Immature natural killer cell (primary cell): ENCODE results near the gene HINT3. TPM values are rescaled to one million over a fixed set of nuclear protein-coding genes. Genes with fewer than 3 reads are reported as not detected.
"Not testable (repeated sequence)": the region's sequence is repeated elsewhere in the genome, so short reads cannot be mapped to it uniquely, and the experiment has no call there.

ENCODE experiments used
- DNase-seq, 3 donors: peaks; one replicate each; pipeline ENCODE4 v3.0.0; 2022; ENCODE audit warnings: mixed read lengths in 1 of 3
- H3K27ac Mint-ChIP-seq, 6 donors: one replicate each; pipeline ENCODE4 v1.8.0; 2020; ENCODE audit warnings: mixed read lengths in 6 of 6, mild to moderate bottlenecking in 5 of 6, inconsistent platforms in 4 of 6, moderate library complexity in 3 of 6
- H3K27me3 Mint-ChIP-seq, 3 donors: one replicate each; pipeline ENCODE4 v1.8.0; 2020 to 2021; ENCODE audit warnings: low read depth in 3 of 3, mild to moderate bottlenecking in 3 of 3, mixed read lengths in 3 of 3, moderate library complexity in 3 of 3, inconsistent platforms in 1 of 3
- H3K36me3 Mint-ChIP-seq, 3 donors: one replicate each; pipeline ENCODE4 v1.8.0; 2020; ENCODE audit warnings: mixed read lengths in 3 of 3, inconsistent platforms in 2 of 3, mild to moderate bottlenecking in 2 of 3
- H3K4me1 Mint-ChIP-seq, 2 donors: one replicate each; pipeline ENCODE4 v1.8.0; 2020; ENCODE audit warnings: inconsistent platforms in 2 of 2, mild to moderate bottlenecking in 2 of 2, mixed read lengths in 2 of 2, moderate library complexity in 1 of 2
- H3K4me3 Mint-ChIP-seq, 5 donors: one replicate each; pipeline ENCODE4 v1.8.0; 2020; ENCODE audit warnings: mild to moderate bottlenecking in 5 of 5, mixed read lengths in 5 of 5, inconsistent platforms in 3 of 5, moderate library complexity in 3 of 5
- H3K9me3 Mint-ChIP-seq, 6 donors: one replicate each; pipeline ENCODE4 v1.8.0; 2020; ENCODE audit warnings: mild to moderate bottlenecking in 6 of 6, mixed read lengths in 6 of 6, inconsistent platforms in 4 of 6, moderate library complexity in 3 of 6
- polyA plus RNA-seq, 3 donors: library from polyadenylated mRNA; unstranded; fragments of 300-500 nt; fragmentation: Illumina TruSeq; gene quantifications; one replicate each; pipeline ENCODE4 v1.2.3, GENCODE V29; 2021

The HINT3 gene
- 10 to 100 TPM in 1 of 3 donors, 1 to 10 TPM in 2; 3.7 to 10.3 (median 6.6) TPM for polyA plus RNA-seq

DNA sequence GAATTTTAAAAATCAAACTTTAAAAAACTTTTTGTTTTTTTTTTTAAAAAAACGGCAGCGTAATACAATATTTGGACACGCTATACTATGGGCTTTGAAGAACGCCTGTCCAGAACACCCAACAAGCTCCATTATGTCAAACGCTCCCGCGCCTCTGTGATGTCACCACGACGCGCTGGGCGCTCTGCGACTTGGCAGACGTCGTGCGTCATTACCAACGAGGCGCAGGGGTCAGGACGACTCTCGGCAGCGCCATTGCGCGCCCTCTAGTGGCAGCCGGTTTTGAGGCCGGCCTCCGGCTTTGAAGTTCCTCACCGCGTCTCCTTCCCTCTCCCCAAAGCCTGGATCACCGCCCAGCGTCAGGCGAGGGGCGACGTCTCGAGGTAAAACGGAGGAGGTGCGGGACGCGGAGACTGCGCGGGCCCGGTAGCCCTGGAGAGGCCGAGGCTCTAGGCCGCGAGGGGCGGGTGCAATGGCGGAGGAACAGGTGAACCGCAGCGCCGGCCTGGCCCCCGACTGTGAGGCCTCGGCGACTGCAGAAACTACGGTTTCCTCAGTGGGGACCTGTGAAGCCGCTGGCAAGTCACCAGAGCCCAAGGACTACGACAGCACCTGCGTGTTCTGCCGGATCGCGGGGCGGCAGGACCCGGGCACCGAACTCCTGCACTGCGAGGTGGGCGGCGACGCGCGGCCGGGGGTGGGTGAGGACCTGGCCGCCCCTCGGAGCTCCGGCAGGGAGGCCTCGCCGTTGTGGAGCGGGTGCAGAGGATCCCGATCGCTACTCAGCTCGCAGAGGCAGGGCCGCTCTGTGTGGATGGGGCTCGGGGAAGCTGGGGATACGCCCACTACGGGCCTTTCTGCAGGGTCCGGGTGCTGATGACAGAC, at the start of gene HINT3:
Gene HINT3 (plus strand): TSS at position 265 of the 885 bp plus-strand sequence. CDS start 208 bp downstream, at position 473.
- no peaks in the 10 kb centered on the region for H3K36me3 Mint-ChIP-seq
- peak within 1 kb of the TSS in 1 of 6 donors; percentile 53 for H3K27ac Mint-ChIP-seq
- H3K4me3 Mint-ChIP-seq: peak within 1 kb of the TSS in 1 of 5 donors; percentile 68
- H3K27me3 Mint-ChIP-seq: peaks cover 6 to 11% (median 6%) of the 10 kb centered on the region in 3 donors
- H3K4me1 Mint-ChIP-seq: peaks cover 7 to 12% of the 10 kb centered on the region in 2 donors
- H3K9me3 Mint-ChIP-seq: no peaks in the 10 kb centered on the region
- peak; percentile 96 for DNase-seq

DNA sequence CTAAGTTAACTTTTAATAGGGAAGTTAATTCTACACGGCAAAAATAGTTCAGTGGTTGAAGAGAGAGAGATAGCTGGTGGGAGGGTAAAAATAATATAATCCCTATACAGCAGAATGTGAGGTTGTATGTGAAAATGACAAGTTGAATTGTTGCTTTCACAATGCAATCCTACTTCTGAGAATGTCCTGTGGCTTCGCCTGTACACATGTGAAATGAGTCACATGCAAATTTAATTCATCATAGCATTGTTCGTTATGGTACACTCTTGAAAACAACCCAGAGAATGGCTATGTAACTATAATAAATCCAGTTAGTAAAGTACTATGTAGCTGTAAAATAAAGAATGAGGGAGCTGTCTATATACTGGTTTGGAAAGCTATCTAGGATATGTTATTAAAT, 46.0 kb upstream of the HINT3 start:
- Mint-ChIP-seq H3K4me1 (no peaks in the 10 kb centered on the region), H3K36me3 (peaks cover 0 to 20% (median 6%) of the 10 kb centered on the region in 3 donors), H3K27me3 (peaks cover 0 to 4% (median 2%) of the 10 kb centered on the region in 3 donors), H3K4me3 (no peak overlapping the region), H3K27ac (peak overlapping the region in 1 of 6 donors; percentile 12), H3K9me3 (no peaks in the 10 kb centered on the region)
- no peak for DNase-seq

DNA sequence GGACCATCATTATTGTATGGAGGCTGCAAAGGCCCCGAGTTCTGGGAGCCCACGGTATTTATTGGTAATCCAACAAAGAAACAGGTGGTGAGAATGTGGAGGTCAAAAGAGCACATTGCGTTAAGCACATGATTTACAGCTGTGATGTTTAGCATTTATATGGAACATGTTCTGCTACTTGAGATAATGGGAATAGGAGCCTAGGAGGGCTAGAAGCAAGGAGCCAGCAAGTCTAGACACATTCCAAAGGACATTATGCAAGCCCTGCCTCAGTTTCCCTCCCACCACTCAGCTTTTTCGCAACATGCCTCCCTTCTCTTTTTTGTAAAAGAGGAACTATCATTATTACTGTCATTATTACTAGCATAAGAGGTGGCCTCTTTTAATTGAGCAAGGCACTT, 45.5 kb upstream of the HINT3 start:
- DNase-seq, H3K4me3 Mint-ChIP-seq, H3K9me3 Mint-ChIP-seq, H3K27me3 Mint-ChIP-seq, H3K27ac Mint-ChIP-seq, H3K4me1 Mint-ChIP-seq: not testable (repeated sequence)
- H3K36me3 Mint-ChIP-seq: peaks cover 1 to 24% (median 10%) of the 10 kb centered on the region in 3 donors

DNA sequence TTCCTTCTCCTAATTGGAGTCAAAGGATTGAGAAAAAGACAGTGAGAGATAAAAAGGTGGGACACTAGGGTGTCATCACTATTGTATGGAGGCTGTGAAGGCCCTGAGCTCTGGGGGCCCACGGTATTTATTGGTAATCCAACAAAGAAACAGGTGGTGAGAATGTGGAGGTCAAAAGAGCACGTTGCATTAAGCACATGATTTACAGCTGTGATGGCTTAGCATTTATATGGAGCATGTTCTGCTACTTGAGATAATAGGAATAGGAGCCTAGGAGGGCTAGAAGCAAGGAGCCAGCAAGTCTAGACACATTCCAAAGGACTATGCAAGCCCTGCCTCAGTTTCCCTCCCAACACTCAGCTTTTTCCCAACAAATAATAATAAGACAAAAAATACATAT, 44.1 kb upstream of the HINT3 start:
- not testable (repeated sequence) for H3K27ac Mint-ChIP-seq, H3K4me3 Mint-ChIP-seq, DNase-seq

DNA sequence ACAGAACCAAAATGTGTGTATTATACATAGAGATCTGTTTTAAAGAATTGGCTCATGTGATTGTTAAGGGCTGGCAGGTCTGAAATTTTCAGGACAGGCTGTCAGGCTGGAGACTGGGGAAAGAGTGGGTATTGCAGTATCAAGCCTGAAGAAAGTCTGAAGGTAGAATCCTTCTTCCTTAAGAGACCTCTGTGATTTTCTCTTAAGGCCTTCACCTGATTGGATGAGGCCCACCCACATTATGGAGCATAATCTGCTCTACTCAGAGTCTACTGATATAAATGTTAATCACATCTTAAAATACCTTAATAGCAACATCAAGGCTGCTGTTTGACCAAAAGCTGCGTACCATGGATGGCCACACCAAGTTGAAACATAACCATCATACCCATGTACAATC, 43.4 kb upstream of the HINT3 start:
- H3K4me1 Mint-ChIP-seq: peaks cover 3 to 9% of the 10 kb centered on the region in 2 donors
- no peak for DNase-seq
- peaks cover 9 to 32% (median 23%) of the 10 kb centered on the region in 3 donors for H3K36me3 Mint-ChIP-seq
- no peaks in the 10 kb centered on the region for H3K9me3 Mint-ChIP-seq
- H3K27me3 Mint-ChIP-seq: peaks cover 0 to 5% (median 4%) of the 10 kb centered on the region in 3 donors
- H3K4me3 Mint-ChIP-seq: no peak overlapping the region
- H3K27ac Mint-ChIP-seq: peak overlapping the region in 1 of 6 donors; percentile 27

More for the DNA sequence above, 44.1 kb upstream of the HINT3 start:
- H3K27me3 Mint-ChIP-seq, H3K4me1 Mint-ChIP-seq, H3K9me3 Mint-ChIP-seq: not testable (repeated sequence)
- peaks cover 6 to 33% (median 19%) of the 10 kb centered on the region in 3 donors for H3K36me3 Mint-ChIP-seq

DNA sequence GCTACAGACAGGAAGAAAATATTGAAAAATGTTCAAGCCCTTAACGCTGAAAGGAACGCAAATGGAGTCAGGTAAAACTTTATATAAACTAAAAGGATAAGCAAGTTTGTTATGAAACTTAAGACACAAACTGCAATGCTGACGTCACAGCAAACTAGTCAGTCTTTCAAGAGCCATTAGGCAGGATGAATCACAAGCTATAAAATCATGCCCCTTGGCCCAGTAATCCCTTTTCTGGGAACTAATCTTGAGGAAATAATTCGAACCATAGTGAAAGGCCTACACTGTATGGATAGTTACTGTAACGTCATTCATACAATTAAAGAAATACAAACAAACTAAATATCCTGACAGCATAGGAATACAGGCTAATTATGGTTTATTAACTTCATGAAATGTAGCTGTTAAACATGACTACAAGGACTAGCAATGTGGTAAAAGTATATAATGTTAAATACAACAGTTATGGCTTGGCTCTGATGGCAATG, 42.7 kb upstream of the HINT3 start:
- Mint-ChIP-seq H3K4me3 (no peak overlapping the region), H3K9me3 (no peaks in the 10 kb centered on the region), H3K27ac (no peak overlapping the region), H3K27me3 (peaks cover 2 to 5% (median 4%) of the 10 kb centered on the region in 3 donors), H3K4me1 (peaks cover 9 to 16% of the 10 kb centered on the region in 2 donors), H3K36me3 (peaks cover 9 to 35% (median 23%) of the 10 kb centered on the region in 3 donors)
- DNase-seq: no peak

DNA sequence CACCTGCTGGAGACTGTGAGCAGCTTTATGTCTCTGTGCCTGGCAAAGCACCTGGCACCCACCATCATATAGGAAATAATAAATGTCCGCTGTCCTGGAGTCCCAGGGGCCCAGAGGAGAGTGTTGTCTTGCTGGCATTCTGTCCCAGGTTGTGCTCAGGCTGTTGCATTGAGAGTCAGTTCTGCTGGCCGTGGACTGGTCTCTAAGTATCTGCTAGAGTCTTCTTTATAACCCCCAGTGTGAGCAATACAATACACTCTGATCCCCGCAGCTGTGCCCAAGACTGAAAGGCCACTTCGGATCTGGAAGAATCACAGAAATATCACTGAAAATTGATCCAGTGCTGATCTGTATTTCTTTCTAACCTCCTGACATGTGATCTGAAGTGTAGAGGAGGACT, 38.3 kb upstream of the HINT3 start:
- H3K9me3 Mint-ChIP-seq: no peaks in the 10 kb centered on the region

DNA sequence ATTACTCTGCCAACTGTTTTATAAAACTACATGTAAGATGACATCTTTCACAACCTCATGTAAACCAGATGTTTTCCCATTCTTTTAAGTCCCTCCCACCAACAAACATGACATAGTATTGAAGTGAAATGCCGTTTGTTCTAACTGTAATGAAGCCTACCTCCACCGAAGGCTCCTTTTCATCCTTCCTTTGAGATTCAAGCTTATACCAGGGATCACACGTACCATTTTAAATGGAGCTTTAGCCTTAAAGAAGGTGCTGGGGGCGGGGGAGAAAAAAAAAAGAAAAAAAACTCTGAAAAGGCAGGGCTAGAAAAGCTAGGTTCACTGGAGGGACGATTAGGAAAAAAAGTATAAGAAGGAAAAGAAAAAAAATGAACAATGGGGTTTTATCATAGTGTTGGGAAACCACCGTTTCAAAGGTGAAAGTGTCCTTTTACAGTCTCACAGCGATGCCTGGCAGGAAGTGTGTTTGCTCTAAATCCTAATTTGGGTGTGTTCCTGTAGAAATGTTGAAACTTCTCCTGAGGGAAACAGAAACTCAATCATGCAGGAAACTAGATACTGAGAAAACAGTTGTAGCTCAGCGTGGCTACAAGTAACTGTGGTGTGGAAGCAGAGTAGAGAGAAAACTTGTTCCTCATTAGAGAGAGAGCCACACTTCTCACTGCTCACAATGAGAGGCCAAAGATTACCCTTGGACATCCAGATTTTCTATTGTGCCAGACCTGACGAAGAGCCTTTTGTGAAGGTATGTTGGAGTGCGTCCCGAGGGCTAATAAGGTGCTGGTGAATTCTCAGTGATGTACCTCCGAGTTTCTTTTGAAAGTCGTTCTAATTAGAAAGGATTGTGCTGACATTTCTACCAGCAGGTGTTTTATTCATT, 37.6 kb upstream of the HINT3 start:
- Mint-ChIP-seq H3K9me3 (no peaks in the 10 kb centered on the region), H3K27me3 (peaks cover 2 to 4% (median 2%) of the 10 kb centered on the region in 3 donors), H3K4me1 (peaks cover 23 to 33% of the 10 kb centered on the region in 2 donors), H3K27ac (peak overlapping the region; percentile 62 to 91 (median 89)), H3K4me3 (peak overlapping the region; percentile 50 to 58 (median 52)), H3K36me3 (peaks cover 16 to 61% (median 43%) of the 10 kb centered on the region in 3 donors)
- peak; percentile 37 to 55 (median 43) for DNase-seq

More for the DNA sequence above, 38.3 kb upstream of the HINT3 start:
- Mint-ChIP-seq H3K36me3 (peaks cover 9 to 54% (median 40%) of the 10 kb centered on the region in 3 donors), H3K4me3 (no peak overlapping the region), H3K4me1 (peaks cover 16 to 29% of the 10 kb centered on the region in 2 donors), H3K27ac (peak overlapping the region in 5 of 6 donors; percentile 62 to 91 (median 80)), H3K27me3 (peaks cover 2 to 4% (median 2%) of the 10 kb centered on the region in 3 donors)
- no peak for DNase-seq

DNA sequence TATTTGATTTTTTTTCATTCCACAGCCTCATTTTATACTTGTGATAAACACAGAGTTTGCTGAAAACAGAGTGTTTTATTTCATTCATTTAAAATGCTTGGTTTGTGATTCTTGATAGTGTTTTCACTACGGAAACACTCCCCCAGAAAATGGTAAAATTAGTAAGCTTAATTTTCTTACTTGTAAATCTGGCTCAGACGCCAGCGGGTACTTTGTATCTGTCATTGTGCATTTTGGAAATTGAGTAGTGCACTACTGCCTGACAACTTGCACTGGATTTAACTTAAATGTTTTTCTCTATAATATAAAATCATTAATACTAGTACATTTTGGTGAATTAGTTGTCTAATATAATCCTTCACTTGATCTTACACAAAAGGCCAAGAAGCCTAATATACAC, 37.0 kb upstream of the HINT3 start:
- peak overlapping the region in 4 of 6 donors; percentile 62 to 91 (median 84) for H3K27ac Mint-ChIP-seq
- peak overlapping the region in 1 of 5 donors; percentile 50 for H3K4me3 Mint-ChIP-seq
- peaks cover 17 to 66% (median 44%) of the 10 kb centered on the region in 3 donors for H3K36me3 Mint-ChIP-seq
- no peak for DNase-seq
- peaks cover 30 to 40% of the 10 kb centered on the region in 2 donors for H3K4me1 Mint-ChIP-seq
- H3K9me3 Mint-ChIP-seq: no peaks in the 10 kb centered on the region
- H3K27me3 Mint-ChIP-seq: peaks cover 2 to 4% (median 2%) of the 10 kb centered on the region in 3 donors

DNA sequence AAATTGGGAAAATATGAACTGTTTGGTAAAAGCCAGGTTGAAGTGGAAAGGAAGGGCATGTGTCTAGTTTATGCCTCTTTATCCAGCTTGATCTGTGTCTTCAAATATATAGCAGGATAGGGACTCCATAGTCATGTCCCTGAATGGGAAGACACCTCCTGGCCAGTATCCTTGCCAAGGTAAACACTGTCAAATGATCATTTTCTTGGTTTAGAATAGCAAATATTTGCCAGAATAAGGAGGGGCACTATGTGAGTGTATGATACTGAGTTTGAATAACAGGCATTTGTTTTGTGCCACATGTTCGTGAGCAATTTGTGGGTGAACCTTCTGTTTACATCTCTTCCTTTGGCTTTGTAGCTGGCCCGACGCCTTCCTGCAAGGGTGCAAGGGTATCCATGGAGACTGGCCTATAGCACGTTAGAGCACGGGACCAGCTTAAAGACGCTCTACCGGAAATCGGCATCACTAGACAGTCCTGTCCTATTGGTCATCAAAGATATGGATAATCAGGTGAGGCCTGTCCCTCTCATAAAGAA, 34.2 kb upstream of the HINT3 start:
- Mint-ChIP-seq H3K4me1 (peaks cover 36 to 44% of the 10 kb centered on the region in 2 donors), H3K36me3 (peaks cover 11 to 56% (median 31%) of the 10 kb centered on the region in 3 donors), H3K27ac (no peak overlapping the region), H3K4me3 (no peak overlapping the region), H3K27me3 (peaks cover 0 to 2% (median 2%) of the 10 kb centered on the region in 3 donors), H3K9me3 (no peaks in the 10 kb centered on the region)
- no peak for DNase-seq

DNA sequence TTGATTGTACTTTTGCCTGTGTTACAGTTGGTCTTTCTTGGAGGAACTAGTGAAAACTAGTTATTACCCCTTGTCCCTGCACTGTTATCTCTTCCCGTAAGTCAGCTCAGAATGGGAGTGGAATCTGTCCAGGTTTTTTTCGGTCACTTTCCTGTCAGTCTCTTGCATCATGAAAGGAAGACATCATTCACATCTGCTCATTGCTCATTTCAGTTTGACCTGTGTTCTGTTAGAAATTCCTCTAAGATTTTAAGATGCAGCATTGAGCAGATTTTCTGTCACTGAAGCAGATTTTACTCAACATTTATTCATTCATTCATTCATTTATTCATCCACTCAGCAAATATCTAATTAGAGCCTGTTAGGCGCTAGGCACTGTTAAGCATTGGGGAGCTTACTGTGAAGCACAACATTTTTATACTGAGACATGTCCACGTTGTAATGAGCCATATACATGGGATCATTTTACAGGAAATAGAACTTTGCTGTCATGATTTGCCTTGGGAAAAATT, 33.1 kb upstream of the HINT3 start:
- Mint-ChIP-seq H3K4me1 (peaks cover 32 to 35% of the 10 kb centered on the region in 2 donors), H3K27me3 (peaks cover 0 to 2% (median 0%) of the 10 kb centered on the region in 3 donors), H3K9me3 (no peaks in the 10 kb centered on the region), H3K27ac (peak overlapping the region in 5 of 6 donors; percentile 24 to 73 (median 60)), H3K36me3 (peaks cover 14 to 60% (median 34%) of the 10 kb centered on the region in 3 donors), H3K4me3 (no peak overlapping the region)
- no peak for DNase-seq

DNA sequence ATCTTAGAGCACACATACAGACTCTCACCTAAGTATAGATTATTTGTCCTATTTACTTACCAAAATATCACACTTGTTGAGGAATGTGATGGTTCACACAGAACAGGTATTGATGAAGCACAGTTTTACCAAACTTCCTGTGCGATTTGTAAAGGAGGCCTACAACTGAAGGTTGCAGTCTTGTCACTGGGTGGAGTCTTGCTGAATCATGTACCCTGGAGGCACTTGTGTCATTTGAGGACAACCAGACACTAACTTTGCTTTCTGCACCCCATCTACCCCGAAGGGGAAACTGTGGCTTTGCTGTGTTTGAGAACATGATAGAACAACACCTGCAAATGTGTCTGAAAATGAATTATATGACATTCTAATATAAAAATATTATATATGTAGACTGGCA, 32.4 kb upstream of the HINT3 start:
- peak overlapping the region in 5 of 6 donors; percentile 56 to 72 (median 60) for H3K27ac Mint-ChIP-seq
- H3K4me1 Mint-ChIP-seq: peaks cover 24 to 27% of the 10 kb centered on the region in 2 donors
- no peaks in the 10 kb centered on the region for H3K9me3 Mint-ChIP-seq
- H3K36me3 Mint-ChIP-seq: peaks cover 15 to 60% (median 34%) of the 10 kb centered on the region in 3 donors
- H3K27me3 Mint-ChIP-seq: no peaks in the 10 kb centered on the region
- DNase-seq: no peak
- H3K4me3 Mint-ChIP-seq: no peak overlapping the region
